ENCODE results near the gene TMTC2.

DNA sequence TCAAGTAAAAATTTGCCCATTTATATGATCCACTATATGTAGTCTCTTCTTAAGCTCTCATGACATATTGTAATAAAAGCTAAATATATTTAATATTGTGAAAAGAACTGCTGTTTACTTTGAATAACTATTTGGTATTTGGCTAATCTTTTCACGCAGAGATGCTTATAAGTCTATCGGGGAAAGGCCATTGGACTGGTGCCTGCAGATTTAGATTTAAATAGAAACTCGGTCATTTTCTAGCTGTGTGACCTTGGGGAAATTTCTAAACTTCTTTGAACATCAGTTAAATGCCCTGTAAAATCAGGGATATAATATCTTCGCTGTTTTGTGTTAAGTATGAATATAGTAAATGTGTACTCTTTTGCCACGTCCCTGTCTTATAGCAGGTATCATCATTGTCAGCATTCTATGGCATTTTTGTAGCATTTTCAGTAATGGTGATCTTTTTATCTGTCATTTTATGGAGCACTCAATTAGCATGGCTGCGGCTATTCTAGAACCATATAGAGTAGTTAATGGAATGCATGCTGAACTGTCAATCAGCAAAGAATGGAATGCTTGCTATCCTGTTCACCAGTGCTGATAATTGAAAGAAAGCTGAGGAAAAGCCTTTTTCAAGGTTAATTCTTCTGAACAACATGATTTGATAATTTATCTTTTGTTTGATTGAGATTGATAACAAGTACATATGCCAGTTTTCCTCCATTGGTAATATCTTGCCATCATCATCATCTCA, 181.2 kb downstream of the TMTC2 start:
- no peak for TF ChIP-seq EZH2 (IDR thresholded peaks at IDR 0.05; ENCODE audit: borderline replicate concordance, insufficient read depth, low read length, poor library complexity, severe bottlenecking)
- TF ChIP-seq, protein P1, sequence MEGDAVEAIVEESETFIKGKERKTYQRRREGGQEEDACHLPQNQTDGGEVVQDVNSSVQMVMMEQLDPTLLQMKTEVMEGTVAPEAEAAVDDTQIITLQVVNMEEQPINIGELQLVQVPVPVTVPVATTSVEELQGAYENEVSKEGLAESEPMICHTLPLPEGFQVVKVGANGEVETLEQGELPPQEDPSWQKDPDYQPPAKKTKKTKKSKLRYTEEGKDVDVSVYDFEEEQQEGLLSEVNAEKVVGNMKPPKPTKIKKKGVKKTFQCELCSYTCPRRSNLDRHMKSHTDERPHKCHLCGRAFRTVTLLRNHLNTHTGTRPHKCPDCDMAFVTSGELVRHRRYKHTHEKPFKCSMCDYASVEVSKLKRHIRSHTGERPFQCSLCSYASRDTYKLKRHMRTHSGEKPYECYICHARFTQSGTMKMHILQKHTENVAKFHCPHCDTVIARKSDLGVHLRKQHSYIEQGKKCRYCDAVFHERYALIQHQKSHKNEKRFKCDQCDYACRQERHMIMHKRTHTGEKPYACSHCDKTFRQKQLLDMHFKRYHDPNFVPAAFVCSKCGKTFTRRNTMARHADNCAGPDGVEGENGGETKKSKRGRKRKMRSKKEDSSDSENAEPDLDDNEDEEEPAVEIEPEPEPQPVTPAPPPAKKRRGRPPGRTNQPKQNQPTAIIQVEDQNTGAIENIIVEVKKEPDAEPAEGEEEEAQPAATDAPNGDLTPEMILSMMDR (IDR thresholded peaks at IDR 0.05; ENCODE audit: poor library complexity, severe bottlenecking) = no peak
